ENCODE data around the gene GGCX. TPM values are rescaled to one million over a fixed set of nuclear protein-coding genes. Genes with fewer than 3 reads are reported as not detected.
A peak's percentile ranks its signal among the peaks of the same experiment; 100 is the strongest.

Gene GGCX
- total and polyA plus RNA-seq, 9 of the 15 experiments (the other 6 are each of a cell fraction or from before 2014, with no cell fraction given): 14.4 to 47.1 (median 28.1) TPM

GRCh38 chr2:85537600-85538506 is 23.4 kb downstream of the GGCX start (continued):
- TF ChIP-seq ZNF282 (CRISPR knock-in tag; IDR thresholded peaks at IDR 0.05) (no peak), LARP7 (IDR thresholded peaks at IDR 0.05) (no peak), TAF1 (IDR thresholded peaks at IDR 0.05; ENCODE audit: control insufficient read depth, extremely low read depth, insufficient read depth, low read length, severe bottlenecking) (peak; percentile 30), RAD21 (CRISPR knock-in tag; conservative IDR thresholded peaks at IDR 0.05 in 1 of 2, IDR thresholded peaks at IDR 0.05 in 1 of 2) (0 out of 4 replicates have a peak, but pooled peaks of 1 of the 2 experiments have one; percentile 6), ZBED1 (IDR thresholded peaks at IDR 0.05) (0 out of 2 replicates have a peak, but pooled peaks have one; percentile 13), ZNF3 (CRISPR knock-in tag; IDR thresholded peaks at IDR 0.05) (no peak), SMAD1 (IDR thresholded peaks at IDR 0.05; ENCODE audit: low read depth, low read length, partially characterized antibody) (no peak), SNRNP70 (optimal IDR thresholded peaks at IDR 0.05; ENCODE audit: low read depth, low read length) (no peak), RFX1 (IDR thresholded peaks at IDR 0.05) (peak; percentile 31; the same call in 1 of the 2 replicates), CBFB (CRISPR knock-in tag; IDR thresholded peaks at IDR 0.05) (0 out of 2 replicates have a peak, but pooled peaks have one; percentile 56), ZNF445 (CRISPR knock-in tag; IDR thresholded peaks at IDR 0.05; ENCODE audit: low read depth) (no peak), ETV6 (IDR thresholded peaks at IDR 0.05; ENCODE audit: borderline replicate concordance in 1 of 2, low read depth in 2 of 2, low read length in 1 of 2) (peak in 1 of 2 experiments; percentile 25; a peak in 1 of 4 replicates), ETV6 (CRISPR knock-in tag; IDR thresholded peaks at IDR 0.05; ENCODE audit: borderline replicate concordance) (no peak), ZNF324 (CRISPR knock-in tag; IDR thresholded peaks at IDR 0.05) (no peak), ZNF311 (CRISPR knock-in tag; IDR thresholded peaks at IDR 0.05) (no peak), EP300 (IDR thresholded peaks at IDR 0.05; ENCODE audit: low read length) (0 out of 2 replicates have a peak, but pooled peaks have one; percentile 15), CTBP1 (IDR thresholded peaks at IDR 0.05; ENCODE audit: borderline replicate concordance) (peak; percentile 35; the same call in 1 of the 2 replicates), ZNF778 (CRISPR knock-in tag; IDR thresholded peaks at IDR 0.05) (no peak), ZNF134 (CRISPR knock-in tag; conservative IDR thresholded peaks at IDR 0.05) (0 out of 2 replicates have a peak, but pooled peaks have one; percentile 19), ZKSCAN8 (CRISPR knock-in tag; IDR thresholded peaks at IDR 0.05) (no peak), FOXJ2 (tag; IDR thresholded peaks at IDR 0.05) (no peak), YY1 (IDR thresholded peaks at IDR 0.05; ENCODE audit: borderline replicate concordance in 1 of 3, control insufficient read depth in 1 of 3, extremely low read depth in 1 of 3, insufficient read depth in 3 of 3, insufficient read length in 1 of 3, insufficient replicate concordance in 2 of 3, low read depth in 1 of 3, low read length in 2 of 3) (peak in 1 of 3 experiments; percentile 23), ZNF232 (CRISPR knock-in tag; IDR thresholded peaks at IDR 0.05) (no peak), GATAD2A (IDR thresholded peaks at IDR 0.05) (peak; percentile 82), HBP1 (CRISPR knock-in tag; IDR thresholded peaks at IDR 0.05) (no peak), ZNF165 (CRISPR knock-in tag; IDR thresholded peaks at IDR 0.05; ENCODE audit: borderline replicate concordance) (no peak)
- TF ChIP-seq, protein P1, sequence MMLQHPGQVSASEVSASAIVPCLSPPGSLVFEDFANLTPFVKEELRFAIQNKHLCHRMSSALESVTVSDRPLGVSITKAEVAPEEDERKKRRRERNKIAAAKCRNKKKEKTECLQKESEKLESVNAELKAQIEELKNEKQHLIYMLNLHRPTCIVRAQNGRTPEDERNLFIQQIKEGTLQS (IDR thresholded peaks at IDR 0.05): no peak
- TF ChIP-seq, protein P1 (CRISPR knock-in tag; conservative IDR thresholded peaks at IDR 0.05): no peak

All from K562 (cell line).